Neural progenitor cell (in vitro differentiated cells): ENCODE measurements around the gene CFAP58.

Experiments
- CTCF ChIP-seq: fragments of 200-600 bp; sonication (generic); IDR thresholded peaks from 2 replicates; pipeline ENCODE4 v1.5.1; 2017; ENCODE audit warnings: antibody characterized with exemption, mild to moderate bottlenecking
- EZH2 ChIP-seq: fragments of 200-600 bp; sonication (generic); IDR thresholded peaks from 2 replicates; pipeline ENCODE4 v1.6.1; 2017; ENCODE audit warnings: antibody characterized with exemption, mild to moderate bottlenecking, moderate library complexity
- EZH2phosphoT487 ChIP-seq: fragments of 200-600 bp; sonication (generic); IDR thresholded peaks from 2 replicates; pipeline ENCODE4 v1.6.1; 2017; ENCODE audit warnings: antibody characterized with exemption

DNA sequence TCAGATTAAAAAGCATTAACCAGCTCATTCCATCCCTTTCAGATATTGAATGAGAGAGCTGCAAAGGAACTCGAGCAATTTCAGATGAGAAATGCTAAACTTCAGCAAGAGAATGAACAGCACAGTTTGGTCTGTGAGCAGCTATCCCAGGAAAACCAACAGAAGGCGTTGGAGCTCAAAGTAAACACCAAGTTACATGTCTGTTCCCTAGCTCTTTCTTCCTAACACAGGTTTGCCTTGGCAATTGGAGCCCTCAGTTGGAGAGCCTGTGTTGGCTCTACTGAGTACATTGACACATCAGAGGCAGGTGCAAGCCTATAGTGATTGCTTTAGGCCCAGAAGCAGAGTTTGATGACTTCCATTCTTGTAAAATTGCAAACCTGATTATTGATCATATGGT lies 14.7 kb downstream of the CFAP58 start:
- no peak for TF ChIP-seq CTCF
- TF ChIP-seq EZH2, result no peak
- no peak for TF ChIP-seq EZH2phosphoT487
